ENCODE results near the gene ZNF414. TPM values are rescaled to one million over a fixed set of nuclear protein-coding genes. Genes with fewer than 3 reads are reported as not detected.
"Not testable (repeated sequence)": the region's sequence is repeated elsewhere in the genome, so short reads cannot be mapped to it uniquely, and the experiment has no call there.

The ZNF414 gene
- total RNA-seq, 1 donor from 2014 or later: 2.0 TPM

DNA sequence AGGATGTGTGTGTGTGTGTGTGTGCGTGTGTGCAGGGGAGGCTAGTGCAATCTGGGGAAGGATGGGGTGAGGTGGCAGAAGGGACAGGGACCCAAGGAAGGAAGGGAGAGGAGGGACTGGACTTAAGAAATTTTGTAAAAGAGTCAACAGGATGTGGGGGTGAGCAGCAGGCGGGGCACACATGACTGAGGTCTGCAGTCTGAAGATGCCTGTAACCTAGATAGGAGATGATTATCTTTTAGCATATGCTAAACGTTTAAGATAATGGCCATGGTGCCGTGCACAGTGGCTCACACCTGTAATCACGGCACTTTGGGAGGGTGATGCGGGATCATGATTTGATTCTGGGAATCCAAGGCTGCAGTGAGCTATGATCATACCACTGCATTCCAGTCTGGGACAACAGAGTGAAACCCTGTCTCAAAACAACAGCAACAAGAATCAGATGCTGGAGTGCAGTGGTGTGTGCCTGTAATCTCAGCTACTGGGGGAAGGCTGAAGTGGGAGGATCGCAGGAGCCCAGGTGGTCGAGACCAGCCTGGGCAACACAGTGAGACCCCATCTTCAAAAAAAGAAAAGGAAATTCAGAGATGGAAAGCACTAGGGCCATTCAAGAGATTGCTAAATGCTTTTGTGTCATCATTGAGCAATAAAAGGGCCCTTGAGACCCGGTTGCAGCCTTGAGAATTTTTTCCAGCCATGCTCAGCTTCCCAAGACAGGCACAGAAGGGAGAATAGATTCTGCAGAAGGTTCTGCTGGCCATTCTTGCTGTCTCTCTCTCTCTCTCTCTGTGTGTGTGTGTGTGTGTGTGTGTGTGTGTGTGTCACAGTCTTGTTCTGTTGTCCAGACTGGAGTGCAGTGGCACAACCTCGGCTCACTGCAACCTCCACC, 3.8 kb upstream of the ZNF414 start:
- DNase-seq: peak; percentile 10

DNA sequence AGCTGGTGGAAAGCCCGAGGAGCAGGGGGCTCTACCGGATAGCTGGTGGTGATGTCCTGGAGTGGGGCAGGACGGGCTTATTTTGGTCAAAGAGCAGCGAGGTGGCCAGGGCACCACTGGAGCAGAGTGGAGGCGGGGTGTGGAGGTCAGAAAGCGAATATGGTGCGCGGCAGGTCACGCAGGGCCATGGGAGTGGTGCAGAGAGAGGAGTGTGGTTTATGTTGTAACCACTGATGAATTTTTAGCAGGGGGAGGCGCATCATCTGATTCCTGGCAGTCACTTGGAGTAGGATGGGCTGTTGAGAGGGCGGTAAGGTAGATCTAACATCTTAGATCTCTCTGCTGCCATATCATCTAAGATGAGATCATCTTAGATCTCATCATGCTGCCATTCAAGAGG, 1.4 kb upstream of the ZNF414 start:
- DNase-seq: no peak

- not testable (repeated sequence) for DNase-seq
These were observed 590 bp upstream of the ZNF414 start for GRCh38 chr19:8514505-8515009.

DNA sequence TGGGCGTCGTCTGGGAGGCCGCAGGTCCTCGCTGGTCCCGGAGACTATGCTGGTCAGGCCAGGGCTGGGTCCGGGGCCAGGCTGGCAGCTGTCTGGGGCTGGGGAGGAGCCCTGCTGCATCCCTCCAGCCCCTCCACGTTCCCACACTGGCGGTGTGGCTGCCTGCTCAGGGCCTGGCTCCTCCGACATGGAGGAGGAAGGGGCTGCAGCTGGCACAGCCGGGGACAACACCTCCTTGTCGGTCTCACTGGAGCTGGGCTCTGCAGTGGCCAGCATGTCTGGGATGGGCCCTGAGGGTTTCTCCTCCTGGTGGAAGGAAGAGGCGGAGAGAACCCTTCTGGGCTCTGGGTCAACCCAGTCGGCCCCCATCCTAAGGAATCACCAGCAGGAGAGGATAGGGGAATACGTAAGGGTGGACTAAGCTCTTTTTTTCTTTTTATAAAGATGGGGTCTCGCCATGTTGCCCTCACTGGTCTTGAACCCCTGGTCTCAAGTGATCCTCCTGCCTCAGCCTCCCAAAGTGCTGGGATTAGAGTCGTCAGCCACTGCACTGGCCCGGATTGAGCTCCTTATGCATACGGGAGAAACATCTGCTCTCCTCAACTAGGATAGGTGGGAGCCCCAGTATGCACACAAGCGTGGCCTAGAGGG, 806 bp downstream of the ZNF414 start:
- DNase-seq: peak; percentile 10

GRCh38 chr19:8512115-8512967, 1.6 kb downstream of the ZNF414 start:
- DNase-seq: peak; percentile 34

- no peak for DNase-seq
These were observed 2.3 kb downstream of the ZNF414 start for GRCh38 chr19:8511573-8512101.

- no peak for DNase-seq
These were observed 3.3 kb downstream of the ZNF414 start for GRCh38 chr19:8510589-8511115.

GRCh38 chr19:8506402-8506957, 7.5 kb downstream of the ZNF414 start:
- no peak for DNase-seq

DNA sequence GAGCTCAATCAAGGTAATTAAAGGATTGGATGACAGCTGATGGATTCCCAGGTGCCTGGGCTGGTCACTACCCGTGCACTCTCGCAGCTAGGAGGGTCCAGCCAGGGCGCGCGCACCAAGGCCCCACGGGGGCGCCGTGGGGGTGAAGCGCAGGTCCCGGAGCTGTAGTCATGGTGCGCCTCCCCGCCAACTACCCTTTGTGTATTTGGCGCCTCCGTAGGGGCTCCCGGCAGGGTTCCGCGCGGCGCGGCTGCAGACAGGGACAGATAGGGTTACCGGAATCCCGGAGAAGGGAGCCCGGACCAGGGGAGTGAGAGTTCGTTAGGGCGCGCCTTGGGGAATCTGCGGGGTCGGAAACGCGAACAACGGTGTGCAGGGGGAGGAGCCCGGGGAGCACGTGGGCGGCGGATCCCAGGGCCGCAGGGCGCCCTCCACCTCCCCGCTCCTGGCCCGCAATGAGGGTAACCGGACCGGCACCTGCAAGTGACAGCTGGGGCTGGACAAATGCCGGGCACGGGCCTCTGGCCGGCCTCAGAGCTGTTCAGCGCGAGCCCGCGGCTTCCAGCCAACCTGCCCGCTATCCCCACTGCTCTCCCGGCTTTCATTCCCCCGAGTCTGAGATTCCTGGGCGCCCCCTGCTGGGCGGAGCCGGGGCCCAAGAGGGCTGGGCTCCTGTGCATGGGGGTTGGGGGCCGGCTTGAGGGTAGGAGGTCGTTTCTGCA, 8.1 kb downstream of the ZNF414 start:
- DNase-seq: peak; percentile 79

GRCh38 chr19:8504919-8505318, 9.0 kb downstream of the ZNF414 start:
- DNase-seq: no peak

- DNase-seq: no peak
These were observed 9.8 kb downstream of the ZNF414 start for GRCh38 chr19:8504171-8504570.

DNA sequence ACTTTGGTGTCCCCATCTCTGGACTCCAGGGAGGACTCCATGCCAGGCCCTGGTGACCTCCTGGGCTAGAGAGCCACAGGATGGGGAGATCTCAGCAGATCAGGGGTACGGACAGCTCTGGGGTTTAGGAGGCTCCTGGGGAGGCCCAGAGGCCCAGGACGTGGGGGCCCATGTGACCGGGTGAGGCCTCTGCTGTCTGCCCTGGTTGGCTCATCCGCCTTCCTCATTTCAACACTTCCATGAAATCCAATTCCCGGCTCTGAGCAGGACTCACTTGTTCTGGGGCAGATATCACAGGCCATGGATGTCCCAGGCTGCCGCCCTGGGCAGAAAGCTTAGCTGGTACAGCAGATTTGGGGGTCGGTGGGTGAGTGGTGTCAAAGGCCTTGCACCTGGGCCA, 10.5 kb downstream of the ZNF414 start:
- no peak for DNase-seq

GRCh38 chr19:8501981-8502380, 12.0 kb downstream of the ZNF414 start:
- DNase-seq: no peak

DNA sequence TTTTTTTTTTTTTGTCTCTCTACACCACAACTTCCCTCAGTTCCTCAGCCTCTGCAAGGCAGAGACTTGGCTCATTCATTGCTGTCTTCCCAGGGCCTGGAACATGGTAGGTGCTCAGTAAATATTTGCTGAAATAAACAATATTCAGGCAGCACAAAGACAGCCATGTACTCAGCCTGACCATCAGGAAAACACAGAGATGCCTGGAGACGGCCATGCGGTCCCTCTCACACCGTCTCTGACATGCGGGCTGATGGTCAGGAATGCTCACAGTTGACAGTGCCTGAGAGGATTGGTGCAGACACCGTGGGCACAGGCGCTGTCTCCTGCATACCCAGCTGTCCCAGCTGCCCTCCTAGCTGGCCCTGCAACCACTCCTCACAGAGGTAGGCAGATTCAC, 12.5 kb downstream of the ZNF414 start:
- no peak for DNase-seq

GRCh38 chr19:8500158-8500557, 13.8 kb downstream of the ZNF414 start:
- DNase-seq: no peak

DNA sequence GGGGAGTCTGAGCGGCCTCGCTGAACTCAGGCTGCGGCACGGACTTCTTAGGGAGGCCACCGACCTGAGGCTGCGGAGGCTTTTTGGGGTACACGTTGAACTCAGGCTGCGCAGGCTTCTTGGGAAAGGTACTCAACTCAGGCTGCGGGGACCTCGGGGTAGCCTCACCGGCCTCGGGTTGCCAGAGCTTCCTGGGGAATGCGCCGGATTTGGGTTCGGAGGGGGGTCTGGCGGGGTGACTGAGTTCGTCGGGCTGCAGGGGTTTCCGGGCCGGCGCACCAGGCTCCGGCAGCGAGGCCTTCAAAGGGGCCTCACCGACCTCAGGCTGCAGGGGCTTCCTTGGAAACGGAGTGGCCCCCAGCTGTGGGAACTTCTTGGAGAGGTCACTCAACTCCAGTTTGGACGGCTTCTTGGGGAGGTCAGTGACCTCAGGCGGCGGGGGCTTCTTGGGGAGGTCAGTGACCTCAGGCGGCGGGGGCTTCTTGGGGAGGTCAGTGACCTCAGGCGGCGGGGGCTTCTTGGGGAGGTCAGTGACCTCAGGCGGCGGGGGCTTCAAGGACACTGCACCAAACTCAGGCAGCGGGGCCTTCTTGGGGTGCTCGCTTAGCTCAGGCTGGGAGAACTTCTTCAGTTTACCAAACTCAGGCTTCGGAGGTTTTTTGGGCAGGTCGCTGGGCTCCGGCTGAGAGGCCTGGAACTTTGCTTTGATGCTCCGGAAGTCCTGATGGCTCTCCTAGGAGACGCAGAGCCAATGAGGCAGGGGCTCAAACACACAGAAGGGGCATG, 14.7 kb downstream of the ZNF414 start:
- no peak for DNase-seq

GRCh38 chr19:8498295-8498694, 15.7 kb downstream of the ZNF414 start:
- no peak for DNase-seq

- no peak for DNase-seq
These were observed 19.8 kb downstream of the ZNF414 start for GRCh38 chr19:8494158-8494557.

DNA sequence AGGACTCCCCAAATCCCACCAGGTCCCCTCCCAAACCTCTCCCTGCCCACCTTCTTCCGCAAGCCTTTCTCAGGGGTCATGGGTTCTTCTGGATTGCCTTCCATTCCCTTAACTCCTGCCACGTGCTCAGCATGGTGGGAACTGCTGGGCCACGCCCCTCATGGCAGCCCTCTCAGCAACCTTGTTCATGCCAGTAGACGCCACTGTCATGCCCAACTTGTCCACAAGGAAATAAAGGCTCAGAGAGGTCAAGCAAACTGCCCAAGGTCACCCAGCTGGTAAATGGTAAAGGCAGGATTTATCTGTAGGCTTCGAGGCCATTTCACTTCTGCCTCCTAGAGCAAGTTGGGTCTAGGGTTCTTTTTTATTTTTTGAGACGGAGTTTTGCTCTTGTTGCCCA, 22.4 kb downstream of the ZNF414 start:
- no peak for DNase-seq

GRCh38 chr19:8490873-8491272, 23.1 kb downstream of the ZNF414 start:
- DNase-seq: no peak

DNA sequence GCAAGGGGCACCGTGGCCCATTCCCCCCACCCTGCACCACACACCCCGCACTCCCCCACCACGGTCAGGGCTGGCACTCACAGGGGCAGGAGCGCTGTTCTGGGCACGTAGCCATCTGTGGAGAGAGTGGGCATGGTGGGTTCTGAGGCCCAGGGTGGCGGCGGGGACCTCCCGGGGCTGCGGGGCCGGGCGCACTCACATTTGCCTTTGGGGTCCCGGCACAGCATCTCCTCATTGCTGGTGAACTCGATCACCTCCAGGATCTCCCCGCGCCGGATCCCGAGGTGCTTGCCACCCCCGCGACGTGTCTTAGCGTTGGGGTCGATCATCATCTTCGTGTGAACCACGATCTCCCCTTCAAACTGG, 23.6 kb downstream of the ZNF414 start:
- no peak for DNase-seq

All from dermis blood vessel endothelial cell (primary cell).